Right lobe of liver (tissue), 4 donors: ENCODE data around the gene SPRED2.

ENCODE experiments used
- POLR2A ChIP-seq: fragments of 450-650 bp; IDR thresholded peaks from one replicate; pipeline ENCODE4 v1.6.1; 2017; ENCODE audit warnings: antibody characterized with exemption, mild to moderate bottlenecking
- TF ChIP-seq, protein P1 (sequence below), 4 donors: fragments of 200-600 bp in 3 of 4; fragments of 450-650 bp in 1 of 4; IDR thresholded peaks; one replicate each; pipeline versions ENCODE4 v1.5.1 to v1.8.0; 2016 to 2022; ENCODE audit warnings: antibody characterized with exemption in 4 of 4, mild to moderate bottlenecking in 2 of 4
- donor health status: DM: no; HTN: no; CAD: no.
- donor health status: DM: no; HTN: no; CAD: no.
- donor health status: DM: no; HTN: yes; CAD: no.

DNA sequence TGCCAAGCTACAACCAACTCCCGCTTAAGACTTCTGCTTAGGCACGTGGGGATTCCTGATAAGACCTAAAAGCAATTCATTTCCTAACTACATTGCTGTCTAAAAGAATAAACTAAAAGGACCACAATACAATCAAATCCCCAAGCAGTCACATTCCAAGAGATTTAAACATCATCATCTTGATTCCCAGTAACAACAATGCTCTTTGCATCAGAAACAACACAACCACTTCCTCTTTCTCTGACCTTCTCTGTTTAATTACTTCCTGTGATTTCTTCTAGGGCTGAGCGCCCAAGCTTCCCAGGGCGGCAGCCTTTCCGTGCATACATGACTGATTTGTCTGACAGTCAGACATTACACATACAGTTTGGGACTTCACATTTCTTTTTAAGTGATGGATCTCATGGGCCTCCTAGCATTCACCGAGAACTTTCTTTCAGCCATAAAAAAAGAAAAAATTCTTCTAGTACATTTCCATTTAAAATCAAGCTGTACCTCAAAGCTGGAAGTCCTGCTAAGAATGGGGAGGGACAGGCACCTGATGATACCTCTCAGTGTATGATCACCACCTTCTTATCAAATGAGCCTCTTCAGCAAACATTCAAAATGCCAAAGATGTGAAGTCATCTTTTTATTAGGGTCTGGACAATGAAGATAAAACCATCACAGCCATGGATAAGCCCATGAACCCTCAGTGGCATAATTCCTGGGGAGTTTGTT lies 11.5 kb downstream of the SPRED2 start:
- TF ChIP-seq, protein P1, sequence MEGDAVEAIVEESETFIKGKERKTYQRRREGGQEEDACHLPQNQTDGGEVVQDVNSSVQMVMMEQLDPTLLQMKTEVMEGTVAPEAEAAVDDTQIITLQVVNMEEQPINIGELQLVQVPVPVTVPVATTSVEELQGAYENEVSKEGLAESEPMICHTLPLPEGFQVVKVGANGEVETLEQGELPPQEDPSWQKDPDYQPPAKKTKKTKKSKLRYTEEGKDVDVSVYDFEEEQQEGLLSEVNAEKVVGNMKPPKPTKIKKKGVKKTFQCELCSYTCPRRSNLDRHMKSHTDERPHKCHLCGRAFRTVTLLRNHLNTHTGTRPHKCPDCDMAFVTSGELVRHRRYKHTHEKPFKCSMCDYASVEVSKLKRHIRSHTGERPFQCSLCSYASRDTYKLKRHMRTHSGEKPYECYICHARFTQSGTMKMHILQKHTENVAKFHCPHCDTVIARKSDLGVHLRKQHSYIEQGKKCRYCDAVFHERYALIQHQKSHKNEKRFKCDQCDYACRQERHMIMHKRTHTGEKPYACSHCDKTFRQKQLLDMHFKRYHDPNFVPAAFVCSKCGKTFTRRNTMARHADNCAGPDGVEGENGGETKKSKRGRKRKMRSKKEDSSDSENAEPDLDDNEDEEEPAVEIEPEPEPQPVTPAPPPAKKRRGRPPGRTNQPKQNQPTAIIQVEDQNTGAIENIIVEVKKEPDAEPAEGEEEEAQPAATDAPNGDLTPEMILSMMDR (IDR thresholded peaks at IDR 0.05) = no peak
- no peak for TF ChIP-seq POLR2A
